MCF 10A (cell line): ENCODE measurements around the gene SDHB. TPM values are rescaled to one million over a fixed set of nuclear protein-coding genes. Genes with fewer than 3 reads are reported as not detected.

Experiments used
- BruUV-seq: library from RNA; stranded (reverse); fragments of 400-500 nt; replicated peaks from 2 replicates; lab custom pipeline; 2021; lab: Mats Ljungman, UMichigan
- CTCF ChIA-PET: fragments of 300-600 bp; sonication (Branson Sonifier 250); formaldehyde crosslinking; extraction: SDS; loops from one replicate; lab custom pipeline; 2021; ENCODE audit warnings: antibody characterized with exemption, inconsistent platforms; lab: Yijun Ruan, JAX
- POLR2A ChIA-PET: fragments of 300-600, 350-650 bp; sonication (Branson Sonifier 250); formaldehyde crosslinking; extraction: SDS; loops from one replicate; lab custom pipeline; 2020; ENCODE audit warnings: antibody characterized with exemption, inconsistent platforms; lab: Yijun Ruan, JAX
- DNase-seq: peaks from one replicate; pipeline ENCODE4 v3.0.0-alpha.2; 2018; ENCODE audit not compliant: unreplicated experiment
- H3K27ac Mint-ChIP-seq: one replicate; pipeline ENCODE4 v1.8.0; 2022; ENCODE audit warnings: mild to moderate bottlenecking, low read depth, mixed read lengths; ENCODE audit not compliant: unreplicated experiment
- H3K27me3 Mint-ChIP-seq: one replicate; pipeline ENCODE4 v1.8.0; 2022; ENCODE audit warnings: mixed read lengths; ENCODE audit not compliant: insufficient read depth, unreplicated experiment
- H3K36me3 Mint-ChIP-seq: one replicate; pipeline ENCODE4 v1.8.0; 2022; ENCODE audit warnings: mild to moderate bottlenecking, moderate library complexity, mixed read lengths; ENCODE audit not compliant: insufficient read depth, unreplicated experiment
- H3K4me1 Mint-ChIP-seq: one replicate; pipeline ENCODE4 v1.8.0; 2022; ENCODE audit warnings: mixed read lengths; ENCODE audit not compliant: insufficient read depth, unreplicated experiment
- H3K4me3 Mint-ChIP-seq: one replicate; pipeline ENCODE4 v1.8.0; 2022; ENCODE audit warnings: mild to moderate bottlenecking, moderate library complexity, mixed read lengths; ENCODE audit not compliant: unreplicated experiment
- H3K9me3 Mint-ChIP-seq: one replicate; pipeline ENCODE4 v1.8.0; 2022; ENCODE audit warnings: mixed read lengths; ENCODE audit not compliant: unreplicated experiment
- intact Hi-C: fragments of 100-400 bp; cut with micrococcal nuclease; formaldehyde crosslinking; loops from 2 replicates; pipeline ENCODE4 v1.14.1; 2022
- total RNA-seq: library from RNA; stranded (reverse); gene quantifications from 2 replicates; pipeline ENCODE4 v1.2.3, GENCODE V29; 2022
- TF ChIP-seq, protein P1 (sequence below): fragments of 200-600 bp; IDR thresholded peaks from one replicate; pipeline ENCODE4 v1.8.0; 2022; ENCODE audit warnings: antibody characterized with exemption, mild to moderate bottlenecking; ENCODE audit not compliant: unreplicated experiment

SDHB gene
- total RNA-seq, 1 experiment from 2014 or later = 166 TPM

DNA sequence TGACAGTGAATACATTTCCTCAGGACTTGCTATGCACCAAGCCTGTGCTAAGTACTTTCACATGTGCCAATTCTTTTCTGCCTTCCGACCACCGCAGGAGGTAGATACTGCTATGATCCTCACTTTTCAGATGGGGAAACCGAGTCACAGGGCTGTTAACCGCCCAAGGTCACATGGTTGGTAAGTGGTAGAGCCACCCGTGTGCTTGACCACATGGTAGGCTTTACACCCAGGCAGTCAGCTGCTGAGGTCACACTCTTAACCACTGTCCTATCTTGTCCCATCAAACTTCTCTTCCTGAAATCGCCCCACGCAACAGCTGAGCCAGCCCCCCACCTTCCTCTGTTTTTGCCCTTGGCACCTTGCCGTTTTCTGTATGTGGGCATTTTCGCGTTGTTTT lies 31.0 kb upstream of the SDHB start:
- H3K27me3 Mint-ChIP-seq = no peaks in the 10 kb centered on the region
- H3K9me3 Mint-ChIP-seq = no peaks in the 10 kb centered on the region
- no peak overlapping the region for H3K27ac Mint-ChIP-seq
- no peak for DNase-seq
- no peaks in the 10 kb centered on the region for H3K4me1 Mint-ChIP-seq
- TF ChIP-seq, protein P1, sequence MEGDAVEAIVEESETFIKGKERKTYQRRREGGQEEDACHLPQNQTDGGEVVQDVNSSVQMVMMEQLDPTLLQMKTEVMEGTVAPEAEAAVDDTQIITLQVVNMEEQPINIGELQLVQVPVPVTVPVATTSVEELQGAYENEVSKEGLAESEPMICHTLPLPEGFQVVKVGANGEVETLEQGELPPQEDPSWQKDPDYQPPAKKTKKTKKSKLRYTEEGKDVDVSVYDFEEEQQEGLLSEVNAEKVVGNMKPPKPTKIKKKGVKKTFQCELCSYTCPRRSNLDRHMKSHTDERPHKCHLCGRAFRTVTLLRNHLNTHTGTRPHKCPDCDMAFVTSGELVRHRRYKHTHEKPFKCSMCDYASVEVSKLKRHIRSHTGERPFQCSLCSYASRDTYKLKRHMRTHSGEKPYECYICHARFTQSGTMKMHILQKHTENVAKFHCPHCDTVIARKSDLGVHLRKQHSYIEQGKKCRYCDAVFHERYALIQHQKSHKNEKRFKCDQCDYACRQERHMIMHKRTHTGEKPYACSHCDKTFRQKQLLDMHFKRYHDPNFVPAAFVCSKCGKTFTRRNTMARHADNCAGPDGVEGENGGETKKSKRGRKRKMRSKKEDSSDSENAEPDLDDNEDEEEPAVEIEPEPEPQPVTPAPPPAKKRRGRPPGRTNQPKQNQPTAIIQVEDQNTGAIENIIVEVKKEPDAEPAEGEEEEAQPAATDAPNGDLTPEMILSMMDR = no peak
- no peak overlapping the region for H3K4me3 Mint-ChIP-seq
- no TSS peak for BruUV-seq
- no peaks in the 10 kb centered on the region for H3K36me3 Mint-ChIP-seq
- ChIA-PET CTCF (interaction anchor here (0.7 kb wide), 1 partner anchor 308 kb away, joined by 3 read pairs; no protein-coding TSS in a partner anchor), POLR2A (no interaction called here)
- intact Hi-C loops = no loop called here

DNA sequence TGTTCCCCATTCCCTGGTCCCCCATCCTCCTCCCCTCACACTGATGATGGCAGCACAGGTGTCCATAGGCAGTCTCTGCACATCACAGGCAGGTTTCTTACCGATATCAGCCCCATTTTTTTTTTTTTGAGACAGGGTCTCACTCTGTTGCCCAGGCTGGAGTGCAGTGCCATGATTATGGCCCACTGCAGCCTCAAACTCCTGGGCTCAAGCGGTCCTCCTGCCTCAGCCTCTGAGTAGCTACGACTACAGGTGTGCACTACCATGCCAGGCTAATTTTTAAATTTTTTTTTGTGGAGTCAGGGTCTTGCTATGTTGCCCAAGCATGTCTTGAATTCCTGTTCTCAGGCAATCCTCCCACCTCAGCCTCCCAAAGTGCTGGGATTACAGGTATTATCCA lies 28.9 kb upstream of the SDHB start:
- no peaks in the 10 kb centered on the region for H3K9me3 Mint-ChIP-seq
- no peaks in the 10 kb centered on the region for H3K36me3 Mint-ChIP-seq
- no TSS peak for BruUV-seq
- no peak overlapping the region for H3K27ac Mint-ChIP-seq
- no peaks in the 10 kb centered on the region for H3K4me1 Mint-ChIP-seq
- ChIA-PET CTCF (interaction anchor here (0.8 to 1.0 kb wide), 2 partner anchors 21 to 289 kb away, joined by 4 to 5 read pairs; no protein-coding TSS in a partner anchor), POLR2A (no interaction called here)
- intact Hi-C loops = no loop called here
- no peak for DNase-seq
- TF ChIP-seq, protein P1 = no peak
- no peaks in the 10 kb centered on the region for H3K27me3 Mint-ChIP-seq
- H3K4me3 Mint-ChIP-seq = no peak overlapping the region

DNA sequence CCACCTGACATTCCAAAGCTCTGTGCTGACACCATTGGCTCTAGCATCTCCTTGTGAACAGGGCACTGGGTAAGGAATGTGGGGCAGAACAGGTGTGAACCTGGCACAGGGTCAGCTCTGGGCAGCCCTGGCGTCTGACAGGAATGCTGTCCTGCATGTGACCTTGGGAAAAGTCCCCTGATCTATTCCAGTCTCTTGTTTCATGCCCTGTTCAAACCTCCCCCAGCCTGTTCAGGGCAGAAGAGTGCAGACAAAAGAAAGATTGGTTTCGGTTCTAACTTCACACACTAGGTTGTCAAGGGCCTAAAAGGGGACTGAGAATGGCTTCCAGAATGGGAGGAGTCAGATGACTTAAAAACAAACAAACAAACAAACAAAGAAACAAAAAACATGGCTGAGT lies 27.6 kb upstream of the SDHB start:
- DNase-seq = no peak
- TF ChIP-seq, protein P1 = no peak
- Mint-ChIP-seq H3K9me3 (no peaks in the 10 kb centered on the region), H3K36me3 (no peaks in the 10 kb centered on the region), H3K27ac (no peak overlapping the region), H3K4me1 (no peaks in the 10 kb centered on the region), H3K27me3 (no peaks in the 10 kb centered on the region), H3K4me3 (no peak overlapping the region)
- CTCF ChIA-PET = interaction anchor here (0.7 to 1.4 kb wide), 2 partner anchors 13 to 256 kb away, joined by 3 read pairs; no protein-coding TSS in a partner anchor
- POLR2A ChIA-PET = interaction anchor here (0.6 kb wide), 1 partner anchor 1232 kb away, joined by 4 read pairs; no protein-coding TSS in a partner anchor
- BruUV-seq = no TSS peak
- intact Hi-C loops = no loop called here

DNA sequence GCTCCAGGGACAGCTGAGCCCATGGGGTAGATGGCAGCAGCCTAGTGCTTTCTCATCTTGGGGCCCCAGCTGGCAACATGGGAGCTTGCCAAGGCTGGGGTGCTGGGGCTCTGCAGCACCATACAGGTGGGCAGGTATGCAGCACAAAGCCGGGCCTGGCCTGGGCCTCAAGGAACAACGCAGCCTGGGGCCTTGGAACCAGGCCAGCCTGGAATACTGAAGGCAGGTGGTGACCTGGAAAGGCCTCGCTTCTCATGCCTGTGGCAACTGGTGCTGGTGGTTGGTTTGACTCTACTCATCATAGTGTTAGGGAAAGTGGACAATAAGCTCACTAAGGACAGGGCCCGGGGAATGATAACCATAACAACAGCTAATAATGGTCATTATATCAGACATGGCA lies 27.0 kb upstream of the SDHB start:
- TF ChIP-seq, protein P1 = no peak
- intact Hi-C loops = no loop called here
- no peaks in the 10 kb centered on the region for H3K36me3 Mint-ChIP-seq
- no peaks in the 10 kb centered on the region for H3K27me3 Mint-ChIP-seq
- CTCF ChIA-PET = interaction anchor here (0.6 to 1.4 kb wide), 2 partner anchors 13 to 340 kb away, joined by 3 read pairs; no protein-coding TSS in a partner anchor
- POLR2A ChIA-PET = no interaction called here
- no peaks in the 10 kb centered on the region for H3K9me3 Mint-ChIP-seq
- DNase-seq = no peak
- no peaks in the 10 kb centered on the region for H3K4me1 Mint-ChIP-seq
- BruUV-seq = no TSS peak
- no peak overlapping the region for H3K27ac Mint-ChIP-seq
- no peak overlapping the region for H3K4me3 Mint-ChIP-seq
